Measurements from ENCODE around the gene SPTAN1. TPM values are rescaled to one million over a fixed set of nuclear protein-coding genes. Genes with fewer than 3 reads are reported as not detected.

Gene SPTAN1
- total RNA-seq, 1 donor from 2014 or later = 376 TPM

GRCh38 chr9:128554155-128554862 is 1.9 kb downstream of the SPTAN1 start:
- H3K4me1 Mint-ChIP-seq (ENCODE audit: low read depth) = peaks cover 54% of the 10 kb centered on the region

GRCh38 chr9:128555180-128555721 is 2.9 kb downstream of the SPTAN1 start:
- no peak overlapping the region for H3K4me3 Mint-ChIP-seq (ENCODE audit: unreplicated experiment)
- DNase-seq (ENCODE audit: low spot score) = no peak
- H3K9me3 Mint-ChIP-seq (ENCODE audit: low read depth) = no peaks in the 10 kb centered on the region
- H3K4me1 Mint-ChIP-seq (ENCODE audit: low read depth) = peaks cover 48% of the 10 kb centered on the region
- H3K27me3 Mint-ChIP-seq (ENCODE audit: low read depth) = no peaks in the 10 kb centered on the region
- no peak for TF ChIP-seq CTCF (IDR thresholded peaks at IDR 0.05)
- H3K27ac Mint-ChIP-seq (ENCODE audit: unreplicated experiment) = no peak overlapping the region
- H3K36me3 Mint-ChIP-seq (ENCODE audit: low read depth) = no peaks in the 10 kb centered on the region

More at GRCh38 chr9:128554155-128554862, 1.9 kb downstream of the SPTAN1 start:
- H3K9me3 Mint-ChIP-seq (ENCODE audit: low read depth) = no peaks in the 10 kb centered on the region
- TF ChIP-seq CTCF (IDR thresholded peaks at IDR 0.05) = no peak
- H3K27me3 Mint-ChIP-seq (ENCODE audit: low read depth) = no peaks in the 10 kb centered on the region
- H3K36me3 Mint-ChIP-seq (ENCODE audit: low read depth) = no peaks in the 10 kb centered on the region
- no peak overlapping the region for H3K27ac Mint-ChIP-seq (ENCODE audit: unreplicated experiment)
- no peak overlapping the region for H3K4me3 Mint-ChIP-seq (ENCODE audit: unreplicated experiment)
- DNase-seq (ENCODE audit: low spot score) = no peak

- H3K27ac Mint-ChIP-seq (ENCODE audit: unreplicated experiment) = peak overlapping the region; percentile 27
- no peaks in the 10 kb centered on the region for H3K9me3 Mint-ChIP-seq (ENCODE audit: low read depth)
- H3K4me3 Mint-ChIP-seq (ENCODE audit: unreplicated experiment) = no peak overlapping the region
These were observed 3.9 kb downstream of the SPTAN1 start for GRCh38 chr9:128556276-128556675.

GRCh38 chr9:128556926-128557634 is 4.7 kb downstream of the SPTAN1 start:
- Mint-ChIP-seq H3K9me3 (ENCODE audit: low read depth) (no peaks in the 10 kb centered on the region), H3K27me3 (ENCODE audit: low read depth) (no peaks in the 10 kb centered on the region), H3K27ac (ENCODE audit: unreplicated experiment) (peak overlapping the region; percentile 74), H3K36me3 (ENCODE audit: low read depth) (peaks cover 3% of the 10 kb centered on the region), H3K4me1 (ENCODE audit: low read depth) (peaks cover 37% of the 10 kb centered on the region), H3K4me3 (ENCODE audit: unreplicated experiment) (no peak overlapping the region)
- TF ChIP-seq CTCF (IDR thresholded peaks at IDR 0.05) = no peak
- DNase-seq (ENCODE audit: low spot score) = no peak

More at GRCh38 chr9:128556276-128556675, 3.9 kb downstream of the SPTAN1 start:
- TF ChIP-seq CTCF (IDR thresholded peaks at IDR 0.05) = no peak
- Mint-ChIP-seq H3K27me3 (ENCODE audit: low read depth) (no peaks in the 10 kb centered on the region), H3K36me3 (ENCODE audit: low read depth) (no peaks in the 10 kb centered on the region), H3K4me1 (ENCODE audit: low read depth) (peaks cover 41% of the 10 kb centered on the region)
- no peak for DNase-seq (ENCODE audit: low spot score)
